HG03066 (cell line): ENCODE data around the gene PRDM16.
"Not testable (repeated sequence)": the region's sequence is repeated elsewhere in the genome, so short reads cannot be mapped to it uniquely, and the experiment has no call there.

ENCODE experiments used
- ATAC-seq: cut with Tn5 transposase; IDR thresholded peaks from one replicate; pipeline ENCODE4 v1.9.1; 2021; ENCODE audit warnings: low read depth; ENCODE audit not compliant: unreplicated experiment

The PRDM16 gene

DNA sequence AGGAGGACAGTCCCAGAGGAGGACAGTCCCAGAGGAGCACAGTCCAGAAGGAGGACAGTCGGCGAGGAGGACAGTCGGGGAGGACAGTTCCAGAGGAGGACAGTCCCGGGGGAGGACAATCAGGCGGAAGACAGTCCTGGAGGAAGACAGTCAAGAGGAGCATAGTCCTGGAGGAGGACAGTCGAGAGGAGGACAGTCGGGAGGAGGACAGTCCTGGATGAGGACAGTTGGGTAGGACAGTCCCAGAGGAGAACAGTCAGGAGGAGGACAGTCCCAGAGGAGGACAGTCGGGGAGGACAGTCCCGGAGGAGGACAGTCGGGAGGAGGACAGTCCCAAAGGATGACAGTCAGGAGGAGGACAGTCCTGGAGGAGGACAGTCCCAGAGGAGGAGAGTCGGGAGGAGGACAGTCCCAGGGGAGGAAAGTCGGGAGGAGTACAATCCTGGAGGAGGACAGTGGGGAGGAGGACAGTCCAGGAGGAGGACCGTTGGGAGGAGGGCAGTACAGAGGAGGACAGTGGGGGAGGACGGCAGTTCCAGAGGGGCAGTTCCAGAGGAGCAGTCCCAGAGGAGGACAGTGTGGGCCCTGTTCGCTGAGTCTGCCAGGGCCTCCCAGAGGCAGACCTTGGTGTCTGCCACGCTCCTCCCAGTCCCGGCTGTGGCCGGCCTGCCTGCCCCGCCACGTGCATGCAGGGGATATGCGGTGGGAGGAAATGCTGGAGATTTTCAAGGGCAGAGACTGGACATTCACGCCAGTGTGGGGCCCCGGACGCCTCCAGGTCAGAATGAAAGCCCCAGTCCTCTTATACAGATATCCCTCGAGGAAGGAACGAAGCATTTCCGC lies 201.6 kb downstream of the PRDM16 start:
- ATAC-seq, result no peak

GRCh38 chr1:3271866-3272265 lies 202.9 kb downstream of the PRDM16 start:
- ATAC-seq, result no peak

DNA sequence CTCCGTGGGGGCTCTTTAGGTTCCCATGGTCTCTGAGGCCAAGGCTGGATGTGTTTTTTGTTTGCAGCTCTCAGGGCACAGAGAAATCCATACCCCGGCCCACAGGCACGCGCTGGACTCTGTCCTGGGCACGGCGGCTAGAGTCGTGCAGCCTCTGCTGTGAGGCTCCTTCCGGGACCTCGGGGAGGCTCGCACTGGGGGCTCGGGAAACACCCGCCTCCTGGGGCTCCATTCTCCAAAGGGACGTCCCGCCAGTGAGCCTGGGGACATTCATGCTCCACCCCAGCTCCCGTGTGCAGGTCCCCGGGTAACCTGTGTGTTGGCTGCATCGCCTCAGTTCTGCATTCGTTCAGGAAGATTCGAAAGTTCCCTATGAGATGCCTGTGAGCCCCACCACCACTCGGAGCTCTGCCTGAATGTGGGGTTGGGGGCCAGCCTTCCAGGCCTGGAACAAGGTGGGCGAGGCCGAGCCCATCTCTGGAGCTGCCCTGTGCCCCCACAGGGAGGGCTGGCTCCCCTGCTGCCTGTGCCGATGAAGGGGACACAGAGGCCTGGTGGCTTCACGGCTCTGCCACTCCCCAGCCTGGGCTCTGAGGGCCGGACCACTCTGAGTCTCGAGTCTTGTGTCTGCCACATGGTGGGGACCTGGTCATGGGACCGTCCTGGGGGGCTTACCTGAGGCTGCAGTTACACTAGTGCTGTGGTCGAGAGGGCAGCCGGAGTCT lies 203.5 kb downstream of the PRDM16 start:
- no peak for ATAC-seq

DNA sequence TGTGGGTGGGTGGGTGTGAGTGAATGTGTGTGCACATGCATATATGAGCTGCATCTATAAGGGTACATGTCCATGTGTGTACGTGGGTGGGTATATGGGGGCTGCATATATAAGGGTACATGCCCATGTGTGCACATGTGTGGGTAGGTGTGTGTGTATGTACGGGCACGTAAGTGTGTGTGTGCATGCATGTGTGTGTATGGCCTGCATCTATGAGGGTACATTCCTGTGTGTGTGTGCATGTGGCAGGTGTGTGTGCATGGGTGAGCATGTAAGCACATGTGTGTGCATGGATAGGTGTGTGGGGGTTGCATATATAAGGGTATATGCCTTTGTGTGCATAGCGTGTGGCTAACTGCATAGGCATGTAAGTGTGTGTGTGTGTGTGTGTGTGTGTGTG lies 204.4 kb downstream of the PRDM16 start:
- ATAC-seq, result no peak

DNA sequence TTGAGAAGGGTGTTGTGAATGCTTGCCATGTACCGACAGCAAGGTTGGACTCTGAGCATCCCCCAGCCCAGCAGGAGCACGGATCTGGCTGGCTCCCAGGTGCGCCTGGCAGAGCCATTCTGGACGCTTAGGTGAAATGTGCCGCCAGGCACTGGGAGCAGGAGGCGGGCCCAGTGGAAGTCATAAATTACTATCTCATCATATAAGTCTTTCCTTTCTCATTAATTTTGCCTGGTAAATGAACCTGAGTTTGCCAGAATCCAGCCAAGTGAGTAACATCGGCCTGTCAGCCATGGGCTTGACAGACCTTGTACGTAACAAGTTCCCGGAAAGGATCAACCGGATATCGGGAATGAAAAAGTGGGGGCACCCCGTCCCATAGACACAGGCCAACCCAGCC lies 206.0 kb downstream of the PRDM16 start:
- ATAC-seq, result no peak

DNA sequence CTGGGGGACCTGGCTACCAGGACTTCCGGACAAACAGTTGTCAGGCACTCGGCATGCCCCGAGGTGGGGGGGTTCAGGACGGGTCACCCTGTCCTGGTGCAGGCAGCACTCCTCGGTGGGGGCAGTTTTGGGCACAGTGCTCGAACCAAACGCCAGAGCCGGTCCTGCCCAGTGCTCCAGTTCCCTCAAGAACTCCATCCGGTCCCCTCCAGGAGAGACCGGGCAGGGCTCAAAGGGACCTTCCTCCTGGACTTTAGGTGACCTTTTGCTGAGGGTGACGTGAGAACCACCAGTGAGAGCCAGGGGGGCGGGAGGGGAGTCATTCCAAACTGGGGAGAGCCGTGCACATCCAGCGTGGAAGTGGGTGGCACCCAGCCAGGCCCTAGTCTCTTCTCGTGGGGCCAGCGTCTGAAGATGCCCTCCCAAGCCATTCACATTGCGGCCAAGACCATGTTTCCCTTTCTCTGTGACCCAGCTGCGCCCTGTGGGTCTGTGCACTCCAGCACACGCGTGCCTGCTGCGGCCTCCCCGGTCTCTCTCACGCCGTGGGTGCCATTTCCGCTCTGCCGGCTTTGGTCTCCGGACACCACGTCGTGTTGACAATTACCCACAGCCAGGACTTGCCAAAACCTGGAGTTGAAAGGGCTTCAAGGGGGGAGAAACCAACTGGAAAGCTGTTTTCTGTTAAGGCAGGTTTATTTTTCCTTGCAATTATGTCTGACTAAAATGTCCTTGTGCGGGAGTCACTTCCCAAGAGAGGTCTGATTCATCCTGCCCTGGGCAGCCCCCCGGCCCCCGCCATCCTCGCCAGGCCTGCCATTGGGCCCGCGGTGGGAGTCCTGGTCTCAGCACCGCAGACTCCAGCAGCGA lies 206.7 kb downstream of the PRDM16 start:
- ATAC-seq, result no peak

DNA sequence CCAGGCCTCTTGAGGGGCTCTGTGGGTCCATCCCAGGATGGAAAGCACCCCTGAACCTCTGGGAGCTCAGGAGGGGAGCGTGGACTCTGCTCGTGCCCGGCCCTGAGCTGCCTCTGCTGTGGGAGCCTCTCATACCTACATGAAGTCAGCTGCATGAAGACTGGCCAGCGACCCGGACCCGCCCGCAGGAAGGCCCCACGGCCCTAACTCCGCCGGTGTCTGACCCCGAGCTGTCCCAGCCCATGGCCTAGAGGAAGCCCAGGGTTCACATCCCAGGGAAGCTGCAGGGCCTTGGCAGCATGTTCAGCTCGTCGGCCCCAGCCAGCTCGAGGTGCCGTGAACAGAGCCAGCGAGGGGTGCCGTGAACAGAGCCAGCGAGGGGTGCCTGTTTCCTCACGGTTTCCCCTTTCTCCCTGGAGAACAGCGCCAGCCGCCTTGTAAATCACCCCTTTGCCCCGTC lies 207.4 kb downstream of the PRDM16 start:
- ATAC-seq, result no peak

- no peak for ATAC-seq
Measured at GRCh38 chr1:3277011-3277471, 208.0 kb downstream of the PRDM16 start.

DNA sequence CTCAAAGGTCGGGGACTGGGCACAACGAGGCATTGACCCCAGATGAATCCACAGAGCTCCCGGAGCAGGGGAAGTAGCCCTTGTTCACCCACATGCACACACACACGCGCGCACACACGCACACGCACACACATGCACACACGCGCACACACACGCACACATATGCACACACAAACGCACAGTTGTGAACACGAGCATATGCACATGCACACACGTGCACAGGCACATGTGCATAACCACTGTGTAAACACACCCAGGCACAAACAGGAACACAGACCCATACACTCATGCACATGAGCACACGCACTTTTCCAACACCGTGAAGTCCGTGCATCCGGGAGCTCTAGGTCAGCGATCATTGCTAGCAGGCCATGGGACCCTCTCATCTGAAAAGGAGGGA lies 208.6 kb downstream of the PRDM16 start:
- no peak for ATAC-seq

- no peak for ATAC-seq
Measured at GRCh38 chr1:3278416-3279181, 209.6 kb downstream of the PRDM16 start.

GRCh38 chr1:3279182-3279470 lies 210.1 kb downstream of the PRDM16 start:
- no peak for ATAC-seq

DNA sequence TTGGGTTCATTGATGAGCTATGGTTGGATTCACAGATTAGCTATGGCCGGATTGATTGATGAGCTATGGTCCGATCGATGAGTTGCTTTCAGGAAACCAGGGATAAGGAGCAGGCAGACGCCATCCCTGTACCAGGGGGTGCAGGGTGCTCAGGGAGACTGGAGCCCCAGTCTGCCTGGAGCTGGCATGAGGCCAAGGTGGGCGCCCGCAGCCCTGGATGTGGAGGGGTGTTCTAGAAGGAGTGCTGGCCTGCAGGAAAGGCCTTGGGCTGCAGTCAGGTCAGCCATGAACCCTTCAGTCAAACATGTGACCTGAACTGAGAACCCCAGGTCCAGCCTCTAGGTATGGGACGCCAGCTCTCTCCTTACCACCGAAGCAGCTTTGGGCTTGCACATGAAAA lies 212.7 kb downstream of the PRDM16 start:
- no peak for ATAC-seq

- no peak for ATAC-seq
Measured at GRCh38 chr1:3282186-3282585, 213.2 kb downstream of the PRDM16 start.

DNA sequence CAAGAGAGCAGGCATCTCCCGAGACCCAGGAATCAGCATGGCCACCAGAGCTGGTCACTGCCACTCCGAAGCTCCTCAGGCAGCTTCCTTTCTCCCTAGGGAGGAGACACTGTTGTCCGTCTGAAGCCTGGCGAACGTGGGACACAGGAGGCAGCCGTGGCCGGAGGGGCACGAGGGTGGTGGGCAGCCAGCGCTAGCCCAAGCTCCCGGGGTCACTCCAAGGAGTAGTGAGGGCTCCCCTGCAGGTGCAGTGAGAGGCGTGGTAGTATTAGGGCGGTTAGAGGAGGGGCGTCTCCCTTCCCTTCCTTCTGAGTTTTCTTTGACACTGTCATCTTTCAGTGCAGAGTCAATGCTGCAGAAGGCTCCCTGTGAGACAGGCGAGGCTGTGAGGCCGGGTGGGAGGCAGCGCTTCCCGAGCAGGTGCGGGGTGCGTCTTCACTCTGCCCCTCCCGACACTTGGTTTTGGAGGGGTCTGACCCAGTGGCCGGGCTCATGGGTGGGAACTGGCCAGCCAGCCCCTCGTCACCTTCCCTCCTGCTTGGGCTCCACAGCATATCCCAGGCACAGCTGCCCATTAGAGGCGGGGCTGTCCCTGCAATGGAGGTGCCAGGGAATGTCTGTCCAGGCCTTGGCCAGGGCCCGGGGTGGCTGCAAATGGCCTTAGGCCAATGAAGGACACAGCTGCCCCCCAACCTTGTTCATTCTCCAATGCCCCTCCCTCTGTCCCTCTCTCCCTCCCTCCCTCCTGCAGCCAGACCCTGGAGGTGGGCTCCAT lies 213.8 kb downstream of the PRDM16 start:
- no peak for ATAC-seq

GRCh38 chr1:3283849-3284248 lies 214.8 kb downstream of the PRDM16 start:
- ATAC-seq, result no peak

DNA sequence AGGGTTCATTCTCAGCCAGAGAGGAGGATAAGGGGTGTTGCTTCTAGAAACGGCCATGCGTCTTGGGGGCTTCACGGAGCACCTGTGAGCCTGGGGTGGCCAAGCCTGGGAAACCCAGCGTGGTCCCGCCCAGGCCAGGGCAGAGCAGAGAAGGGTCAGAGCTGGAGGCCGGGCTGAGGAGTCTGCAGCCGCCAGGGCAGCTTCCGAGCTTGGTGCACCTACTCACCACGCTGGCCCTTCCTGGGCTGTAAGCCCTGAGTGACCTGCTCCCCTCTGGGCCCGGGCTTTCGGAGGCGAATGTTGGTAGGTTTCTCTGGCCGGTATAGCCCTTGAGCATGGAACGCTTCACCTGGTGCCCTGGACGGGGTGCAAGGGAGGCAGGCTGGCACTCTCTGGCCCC lies 215.7 kb downstream of the PRDM16 start:
- ATAC-seq, result no peak

GRCh38 chr1:3285106-3285740 lies 216.2 kb downstream of the PRDM16 start:
- no peak for ATAC-seq

- not testable (repeated sequence) for ATAC-seq
Measured at GRCh38 chr1:3287095-3287494, 218.1 kb downstream of the PRDM16 start.

GRCh38 chr1:3287656-3288160 lies 218.7 kb downstream of the PRDM16 start:
- ATAC-seq, result no peak
